ENCODE results near the gene CCDC12.

DNA sequence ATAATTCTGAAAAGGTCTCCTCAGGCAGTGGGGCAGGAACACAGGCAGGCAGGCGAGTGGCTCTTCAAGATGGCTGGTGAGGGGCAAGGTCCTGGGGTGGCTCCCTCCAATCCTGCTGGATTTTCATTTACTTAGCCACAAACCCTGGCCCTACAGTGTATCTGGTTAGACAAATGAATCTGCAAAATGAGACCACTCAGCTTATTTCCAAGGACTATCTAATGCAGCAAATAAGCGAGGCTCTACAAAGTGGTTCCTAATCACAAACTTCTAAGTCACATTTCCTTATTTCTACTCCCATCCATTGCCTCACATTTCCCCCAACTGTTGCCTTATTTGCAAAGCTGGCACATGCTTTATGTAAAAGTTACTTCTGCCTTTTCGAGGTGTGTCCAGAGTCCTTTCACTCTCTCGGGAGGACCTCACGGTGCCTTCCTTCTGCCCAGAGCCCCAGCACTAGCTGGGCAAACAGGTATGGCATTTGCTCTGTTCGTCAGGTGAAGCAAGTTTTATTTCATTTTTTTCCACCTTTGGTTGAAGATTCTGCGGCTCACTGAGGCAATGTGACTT lies 40.5 kb downstream of the CCDC12 start:
- no peak for TF ChIP-seq EZH2phosphoT487 (IDR thresholded peaks at IDR 0.05; ENCODE audit: borderline replicate concordance)
- no peak for TF ChIP-seq SP1 (IDR thresholded peaks at IDR 0.05; ENCODE audit: low read depth)
- TF ChIP-seq, protein P1, sequence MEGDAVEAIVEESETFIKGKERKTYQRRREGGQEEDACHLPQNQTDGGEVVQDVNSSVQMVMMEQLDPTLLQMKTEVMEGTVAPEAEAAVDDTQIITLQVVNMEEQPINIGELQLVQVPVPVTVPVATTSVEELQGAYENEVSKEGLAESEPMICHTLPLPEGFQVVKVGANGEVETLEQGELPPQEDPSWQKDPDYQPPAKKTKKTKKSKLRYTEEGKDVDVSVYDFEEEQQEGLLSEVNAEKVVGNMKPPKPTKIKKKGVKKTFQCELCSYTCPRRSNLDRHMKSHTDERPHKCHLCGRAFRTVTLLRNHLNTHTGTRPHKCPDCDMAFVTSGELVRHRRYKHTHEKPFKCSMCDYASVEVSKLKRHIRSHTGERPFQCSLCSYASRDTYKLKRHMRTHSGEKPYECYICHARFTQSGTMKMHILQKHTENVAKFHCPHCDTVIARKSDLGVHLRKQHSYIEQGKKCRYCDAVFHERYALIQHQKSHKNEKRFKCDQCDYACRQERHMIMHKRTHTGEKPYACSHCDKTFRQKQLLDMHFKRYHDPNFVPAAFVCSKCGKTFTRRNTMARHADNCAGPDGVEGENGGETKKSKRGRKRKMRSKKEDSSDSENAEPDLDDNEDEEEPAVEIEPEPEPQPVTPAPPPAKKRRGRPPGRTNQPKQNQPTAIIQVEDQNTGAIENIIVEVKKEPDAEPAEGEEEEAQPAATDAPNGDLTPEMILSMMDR (IDR thresholded peaks at IDR 0.05 in 2 of 3, conservative IDR thresholded peaks at IDR 0.05 in 1 of 3; ENCODE audit: borderline replicate concordance in 1 of 3, insufficient read depth in 1 of 3, low read depth in 2 of 3, low read length in 2 of 3): no peak
- TF ChIP-seq, protein P2, sequence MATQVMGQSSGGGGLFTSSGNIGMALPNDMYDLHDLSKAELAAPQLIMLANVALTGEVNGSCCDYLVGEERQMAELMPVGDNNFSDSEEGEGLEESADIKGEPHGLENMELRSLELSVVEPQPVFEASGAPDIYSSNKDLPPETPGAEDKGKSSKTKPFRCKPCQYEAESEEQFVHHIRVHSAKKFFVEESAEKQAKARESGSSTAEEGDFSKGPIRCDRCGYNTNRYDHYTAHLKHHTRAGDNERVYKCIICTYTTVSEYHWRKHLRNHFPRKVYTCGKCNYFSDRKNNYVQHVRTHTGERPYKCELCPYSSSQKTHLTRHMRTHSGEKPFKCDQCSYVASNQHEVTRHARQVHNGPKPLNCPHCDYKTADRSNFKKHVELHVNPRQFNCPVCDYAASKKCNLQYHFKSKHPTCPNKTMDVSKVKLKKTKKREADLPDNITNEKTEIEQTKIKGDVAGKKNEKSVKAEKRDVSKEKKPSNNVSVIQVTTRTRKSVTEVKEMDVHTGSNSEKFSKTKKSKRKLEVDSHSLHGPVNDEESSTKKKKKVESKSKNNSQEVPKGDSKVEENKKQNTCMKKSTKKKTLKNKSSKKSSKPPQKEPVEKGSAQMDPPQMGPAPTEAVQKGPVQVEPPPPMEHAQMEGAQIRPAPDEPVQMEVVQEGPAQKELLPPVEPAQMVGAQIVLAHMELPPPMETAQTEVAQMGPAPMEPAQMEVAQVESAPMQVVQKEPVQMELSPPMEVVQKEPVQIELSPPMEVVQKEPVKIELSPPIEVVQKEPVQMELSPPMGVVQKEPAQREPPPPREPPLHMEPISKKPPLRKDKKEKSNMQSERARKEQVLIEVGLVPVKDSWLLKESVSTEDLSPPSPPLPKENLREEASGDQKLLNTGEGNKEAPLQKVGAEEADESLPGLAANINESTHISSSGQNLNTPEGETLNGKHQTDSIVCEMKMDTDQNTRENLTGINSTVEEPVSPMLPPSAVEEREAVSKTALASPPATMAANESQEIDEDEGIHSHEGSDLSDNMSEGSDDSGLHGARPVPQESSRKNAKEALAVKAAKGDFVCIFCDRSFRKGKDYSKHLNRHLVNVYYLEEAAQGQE (IDR thresholded peaks at IDR 0.05; ENCODE audit: low read depth): no peak
- TF ChIP-seq CEBPB (IDR thresholded peaks at IDR 0.05; ENCODE audit: low read depth): no peak
- TF ChIP-seq POLR2AphosphoS5 (IDR thresholded peaks at IDR 0.05; ENCODE audit: low read depth, low read length): no peak
- TF ChIP-seq ZFX (IDR thresholded peaks at IDR 0.05): no peak
- TF ChIP-seq EZH2 (IDR thresholded peaks at IDR 0.05): no peak
- no peak for TF ChIP-seq YY1 (IDR thresholded peaks at IDR 0.05; ENCODE audit: extremely low read depth, insufficient replicate concordance, low read depth, low read length)
- no peak for TF ChIP-seq RAD21 (IDR thresholded peaks at IDR 0.05; ENCODE audit: low read depth)
- TF ChIP-seq ZNF274 (IDR thresholded peaks at IDR 0.05; ENCODE audit: low read depth, low read length): no peak
- TF ChIP-seq CBX3 (IDR thresholded peaks at IDR 0.05; ENCODE audit: low read depth): no peak
- no peak for TF ChIP-seq SIN3A (IDR thresholded peaks at IDR 0.05; ENCODE audit: low read depth)
